SU-DHL-6 (cell line): ENCODE results near the gene WIF1.

Source experiments
- H2AFZ ChIP-seq: fragments of 200-600 bp; sonication (generic); 2 replicates; pipeline ENCODE4 v1.6.1; 2014; ENCODE audit warnings: low read depth, mild to moderate bottlenecking, moderate library complexity, mixed read lengths, antibody characterized with exemption, low read length; ENCODE audit not compliant: severe bottlenecking
- H3F3A ChIP-seq: fragments of 200-600 bp; shearing (Covaris generic); 2 replicates; pipeline ENCODE4 v1.6.0; 2016; ENCODE audit warnings: antibody characterized with exemption, mild to moderate bottlenecking; ENCODE audit not compliant: insufficient read depth
- H3K27ac ChIP-seq: fragments of 200-600 bp; sonication (generic); 2 replicates; pipeline ENCODE4 v1.5.1; 2016; ENCODE audit warnings: low read depth, mild to moderate bottlenecking, low read length, moderate library complexity, mixed read lengths
- H3K27me3 ChIP-seq: fragments of 200-600 bp; sonication (generic), shearing (Covaris generic); 2 replicates; pipeline ENCODE4 v1.6.0; 2014; ENCODE audit warnings: mild to moderate bottlenecking, low read length
- H3K36me3 ChIP-seq: fragments of 200-600 bp; sonication (generic); 2 replicates; pipeline ENCODE4 v1.6.1; 2014; ENCODE audit warnings: mild to moderate bottlenecking, low read length, mixed read lengths
- H3K4me2 ChIP-seq: fragments of 300-600, 200-600 bp; shearing (Covaris generic), sonication (generic); 2 replicates; pipeline ENCODE4 v1.6.0; 2014; ENCODE audit warnings: low read length, low read depth, mild to moderate bottlenecking; ENCODE audit not compliant: poor library complexity, severe bottlenecking
- H3K4me3 ChIP-seq: fragments of 200-600 bp; sonication (generic); 2 replicates; pipeline ENCODE4 v1.5.1; 2014; ENCODE audit warnings: antibody characterized with exemption, low read length, mild to moderate bottlenecking, mixed read lengths; ENCODE audit not compliant: insufficient read depth, poor library complexity, severe bottlenecking
- H3K79me2 ChIP-seq: fragments of 200-600 bp; sonication (generic); 2 replicates; pipeline ENCODE4 v1.6.1; 2014; ENCODE audit warnings: mild to moderate bottlenecking, low read length, moderate library complexity; ENCODE audit not compliant: insufficient read depth
- H3K9ac ChIP-seq: fragments of 200-600 bp; sonication (generic); 2 replicates; pipeline ENCODE4 v1.7.0; 2014; ENCODE audit warnings: mild to moderate bottlenecking, low read length
- H3K9me2 ChIP-seq: fragments of 200-600 bp; sonication (generic); replicated peaks from 2 replicates; pipeline ENCODE4 v1.6.1; 2014; ENCODE audit warnings: low read length; ENCODE audit not compliant: insufficient read depth
- H3K9me3 ChIP-seq: fragments of 200-600 bp; sonication (generic); 2 replicates; pipeline ENCODE4 v1.6.1; 2014; ENCODE audit warnings: low read length, mixed read lengths; ENCODE audit not compliant: insufficient read depth
- H4K20me1 ChIP-seq: fragments of 200-600 bp; sonication (generic); 2 replicates; pipeline ENCODE4 v1.6.1; 2014; ENCODE audit warnings: low read depth, mild to moderate bottlenecking, antibody characterized with exemption, low read length, moderate library complexity, mixed read lengths
- EZH2phosphoT487 ChIP-seq: fragments of 200-600 bp; sonication (generic), shearing (Covaris generic); conservative IDR thresholded peaks from 2 replicates; pipeline ENCODE4 v1.6.1; 2018; ENCODE audit warnings: mild to moderate bottlenecking, antibody characterized with exemption, low read length, moderate library complexity, mixed read lengths
- TF ChIP-seq, protein P1 (sequence below): fragments of 200-600 bp; sonication (generic); IDR thresholded peaks from one replicate; pipeline ENCODE4 v1.5.1; 2017; ENCODE audit warnings: antibody characterized with exemption, mild to moderate bottlenecking, low read length, moderate library complexity; ENCODE audit not compliant: insufficient read depth, poor library complexity, severe bottlenecking

Gene WIF1

DNA sequence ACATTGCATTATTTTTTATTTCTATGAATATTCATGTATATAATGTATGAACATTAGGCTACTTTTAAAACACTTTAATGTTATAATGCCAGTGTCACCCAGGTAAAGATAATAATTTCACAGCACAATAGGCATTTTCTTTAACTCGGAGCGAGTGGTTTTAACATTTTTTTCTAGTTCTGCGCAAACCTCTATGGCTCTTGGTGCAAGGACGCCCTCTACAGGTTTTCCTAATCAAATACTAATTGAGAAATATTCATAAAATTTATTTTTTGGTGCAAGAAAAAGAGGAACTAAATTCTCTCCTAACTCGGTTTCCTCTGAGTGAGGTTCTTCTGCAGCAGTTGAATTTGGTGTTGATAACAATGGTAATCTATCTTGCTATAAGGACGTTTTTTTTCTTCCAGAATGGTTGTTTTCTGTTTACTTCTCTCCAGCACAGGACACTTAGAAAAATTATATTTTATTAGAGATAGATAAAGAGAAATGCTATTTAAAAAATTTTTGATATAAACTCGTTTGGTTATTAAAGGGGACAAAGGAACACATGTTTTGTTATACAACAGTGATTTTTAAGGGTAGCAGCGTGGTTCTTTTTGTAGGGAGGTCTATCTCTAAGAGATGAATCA lies 2.4 kb upstream of the WIF1 start:
- H3K36me3 ChIP-seq = no peaks in the 10 kb centered on the region
- TF ChIP-seq, protein P1, sequence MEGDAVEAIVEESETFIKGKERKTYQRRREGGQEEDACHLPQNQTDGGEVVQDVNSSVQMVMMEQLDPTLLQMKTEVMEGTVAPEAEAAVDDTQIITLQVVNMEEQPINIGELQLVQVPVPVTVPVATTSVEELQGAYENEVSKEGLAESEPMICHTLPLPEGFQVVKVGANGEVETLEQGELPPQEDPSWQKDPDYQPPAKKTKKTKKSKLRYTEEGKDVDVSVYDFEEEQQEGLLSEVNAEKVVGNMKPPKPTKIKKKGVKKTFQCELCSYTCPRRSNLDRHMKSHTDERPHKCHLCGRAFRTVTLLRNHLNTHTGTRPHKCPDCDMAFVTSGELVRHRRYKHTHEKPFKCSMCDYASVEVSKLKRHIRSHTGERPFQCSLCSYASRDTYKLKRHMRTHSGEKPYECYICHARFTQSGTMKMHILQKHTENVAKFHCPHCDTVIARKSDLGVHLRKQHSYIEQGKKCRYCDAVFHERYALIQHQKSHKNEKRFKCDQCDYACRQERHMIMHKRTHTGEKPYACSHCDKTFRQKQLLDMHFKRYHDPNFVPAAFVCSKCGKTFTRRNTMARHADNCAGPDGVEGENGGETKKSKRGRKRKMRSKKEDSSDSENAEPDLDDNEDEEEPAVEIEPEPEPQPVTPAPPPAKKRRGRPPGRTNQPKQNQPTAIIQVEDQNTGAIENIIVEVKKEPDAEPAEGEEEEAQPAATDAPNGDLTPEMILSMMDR = peak; percentile 57
- no peak for TF ChIP-seq EZH2phosphoT487
- no peak overlapping the region for H3K27ac ChIP-seq
- H4K20me1 ChIP-seq = no peaks in the 10 kb centered on the region
- no peaks in the 10 kb centered on the region for H3K79me2 ChIP-seq
- no peaks in the 10 kb centered on the region for H3K9me3 ChIP-seq
- no peaks in the 10 kb centered on the region for H3K9me2 ChIP-seq
- no peak overlapping the region for H3K4me3 ChIP-seq
- H3K27me3 ChIP-seq = no peaks in the 10 kb centered on the region
- no peaks in the 10 kb centered on the region for H3F3A ChIP-seq
- no peak overlapping the region for H3K9ac ChIP-seq
- H3K4me2 ChIP-seq = no peak overlapping the region
- no peak overlapping the region for H2AFZ ChIP-seq

DNA sequence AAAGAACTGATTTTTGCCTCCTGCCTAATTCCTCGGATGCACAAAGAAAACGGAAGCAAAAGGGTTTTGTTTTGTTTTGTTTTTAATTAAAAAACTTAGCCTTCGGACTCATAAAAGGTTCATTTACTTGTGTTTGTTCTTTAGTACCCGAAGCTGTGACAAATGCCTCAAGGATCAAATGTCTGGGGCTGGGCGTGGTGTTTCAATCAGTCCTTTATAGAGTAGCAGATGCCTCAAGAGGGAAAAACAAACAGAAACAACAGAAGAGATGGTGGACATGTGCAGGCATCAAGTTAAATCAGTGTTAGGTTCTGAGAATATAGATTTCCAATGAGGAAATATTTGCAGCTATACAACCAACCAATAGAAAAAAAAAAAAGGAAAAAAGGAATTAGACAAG lies 1.6 kb upstream of the WIF1 start:
- H3K9ac ChIP-seq = no peak overlapping the region
- H4K20me1 ChIP-seq = no peaks in the 10 kb centered on the region
- H3K9me3 ChIP-seq = no peaks in the 10 kb centered on the region
- TF ChIP-seq EZH2phosphoT487 = no peak
- TF ChIP-seq, protein P1 = no peak
- no peaks in the 10 kb centered on the region for H3K27me3 ChIP-seq
- no peaks in the 10 kb centered on the region for H3K9me2 ChIP-seq
- H2AFZ ChIP-seq = no peak overlapping the region
- H3K4me2 ChIP-seq = no peak overlapping the region
- no peak overlapping the region for H3K27ac ChIP-seq
- H3K79me2 ChIP-seq = no peaks in the 10 kb centered on the region
- H3K4me3 ChIP-seq = no peak overlapping the region
- H3K36me3 ChIP-seq = no peaks in the 10 kb centered on the region
- H3F3A ChIP-seq = no peaks in the 10 kb centered on the region

DNA sequence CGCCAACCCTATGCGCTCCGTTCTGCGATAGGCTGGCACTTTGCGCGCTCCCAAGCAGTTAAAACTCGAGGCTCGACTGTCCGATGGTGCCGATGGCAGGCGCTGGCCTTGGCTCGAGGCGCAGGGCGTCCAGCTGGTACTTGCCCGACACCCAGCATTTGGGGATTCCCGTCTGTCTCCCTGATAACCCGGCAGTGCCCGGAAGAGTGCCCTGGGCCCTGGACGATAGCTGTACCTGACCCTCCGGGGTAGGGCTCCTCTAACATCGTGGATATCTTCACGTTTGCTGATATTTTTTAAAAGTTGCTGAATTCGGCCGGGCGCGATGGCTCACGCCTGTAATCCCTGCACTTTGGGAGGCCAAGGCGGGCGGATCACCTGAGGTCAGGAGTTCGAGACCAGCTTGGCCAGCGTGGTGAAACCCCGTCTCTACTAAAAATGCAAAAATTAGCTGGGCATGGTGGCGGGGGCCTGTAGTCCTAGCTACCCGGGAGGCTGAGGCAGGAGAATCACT lies 908 bp upstream of the WIF1 start:
- Histone ChIP-seq H2AFZ (no peak overlapping the region), H3K9me3 (no peaks in the 10 kb centered on the region), H3K9me2 (no peaks in the 10 kb centered on the region), H3K36me3 (no peaks in the 10 kb centered on the region), H4K20me1 (no peaks in the 10 kb centered on the region), H3K27ac (no peak overlapping the region), H3K27me3 (no peaks in the 10 kb centered on the region), H3F3A (no peaks in the 10 kb centered on the region), H3K4me2 (no peak overlapping the region), H3K79me2 (no peaks in the 10 kb centered on the region), H3K4me3 (no peak overlapping the region), H3K9ac (no peak overlapping the region)
- TF ChIP-seq, protein P1 = no peak
- no peak for TF ChIP-seq EZH2phosphoT487
